ENCODE results near the gene CDH13. TPM values are rescaled to one million over a fixed set of nuclear protein-coding genes. Genes with fewer than 3 reads are reported as not detected.

CDH13 gene
- total and polyA plus RNA-seq, 2 donors (not counting 3 experiments of a cell fraction or from before 2014, with no cell fraction given) = 96.6 to 124 TPM

GRCh38 chr16:83433201-83433600, 806.4 kb downstream of the CDH13 start:
- H2AFZ ChIP-seq (ENCODE audit: low read depth, low read length) = no peak overlapping the region
- BruUV-seq (replicated peaks) = no TSS peak
- CTCF ChIA-PET = interaction anchor here (1.5 kb wide), 1 partner anchor 10 kb away, joined by 3 read pairs; no protein-coding TSS in a partner anchor
- no peaks in the 10 kb centered on the region for H3K36me3 ChIP-seq (ENCODE audit: control insufficient read depth in 2 of 2, extremely low read depth in 1 of 2, insufficient read depth in 2 of 2, low read length in 2 of 2)
- H3K27ac ChIP-seq (ENCODE audit: insufficient read depth, low read depth, low read length) = no peak overlapping the region
- H3K9me3 ChIP-seq (replicated peaks; ENCODE audit: control insufficient read depth, insufficient read depth, low read length) = no peaks in the 10 kb centered on the region
- DNase-seq (ENCODE audit: low read depth, low spot score) = no peak
- FAIRE-seq = no peak
- no peak for TF ChIP-seq POLR2A (IDR thresholded peaks at IDR 0.05; ENCODE audit: low read depth, low read length)
- TF ChIP-seq GATA2 (IDR thresholded peaks at IDR 0.05; ENCODE audit: insufficient read depth, insufficient read length, low read depth, low read length) = no peak
- no peak for TF ChIP-seq MAX (IDR thresholded peaks at IDR 0.05; ENCODE audit: insufficient read depth, insufficient read length)
- TF ChIP-seq EZH2 (IDR thresholded peaks at IDR 0.05; ENCODE audit: borderline replicate concordance, low read depth, low read length, severe bottlenecking) = no peak
- no peak for TF ChIP-seq POLR2AphosphoS5 (IDR thresholded peaks at IDR 0.05; ENCODE audit: insufficient read depth, low read depth, low read length)
- no peaks in the 10 kb centered on the region for H4K20me1 ChIP-seq (replicated peaks; ENCODE audit: control insufficient read depth, extremely low read depth, insufficient read depth, low read length)
- H3K27me3 ChIP-seq (ENCODE audit: control insufficient read depth in 2 of 2, insufficient read depth in 2 of 2, low read length in 2 of 2) = no peaks in the 10 kb centered on the region
- dilution Hi-C loops (cut with MboI; ENCODE audit: extremely low pct_ligation_motif_present, low sequenced_read_pairs) = no loop called here
- no peak overlapping the region for H3K4me2 ChIP-seq (ENCODE audit: insufficient read depth, low read length)
- no peaks in the 10 kb centered on the region for H3K79me2 ChIP-seq (ENCODE audit: control insufficient read depth, insufficient read depth, low read length)
- POLR2A ChIA-PET = no interaction called here
- intact Hi-C loops (cut with micrococcal nuclease) = no loop called here
- no peaks in the 10 kb centered on the region for H3K9me1 ChIP-seq (replicated peaks; ENCODE audit: control insufficient read depth, extremely low read depth, insufficient read depth, low read length)
- H3K4me1 ChIP-seq (ENCODE audit: control insufficient read depth, extremely low read depth, insufficient read depth, low read length) = no peaks in the 10 kb centered on the region
- H3K9ac ChIP-seq (replicated peaks; ENCODE audit: extremely low read depth, insufficient read depth, low read length) = no peak overlapping the region
- H3K4me3 ChIP-seq (replicated peaks in 1 of 3; ENCODE audit: insufficient read depth in 1 of 3, low read depth in 1 of 3, low read length in 3 of 3) = no peak overlapping the region

GRCh38 chr16:83437036-83437435, 810.3 kb downstream of the CDH13 start:
- FAIRE-seq (no peak), DNase-seq (ENCODE audit: low read depth, low spot score) (no peak)
- CTCF ChIA-PET = no interaction called here

More at GRCh38 chr16:83437036-83437435, 810.3 kb downstream of the CDH13 start:
- no peaks in the 10 kb centered on the region for H3K9me1 ChIP-seq (replicated peaks; ENCODE audit: control insufficient read depth, extremely low read depth, insufficient read depth, low read length)
- no peak overlapping the region for H3K27ac ChIP-seq (ENCODE audit: insufficient read depth, low read depth, low read length)
- no peaks in the 10 kb centered on the region for H3K79me2 ChIP-seq (ENCODE audit: control insufficient read depth, insufficient read depth, low read length)
- TF ChIP-seq CTCF (IDR thresholded peaks at IDR 0.05; ENCODE audit: extremely low read depth in 1 of 2, insufficient read depth in 1 of 2, low read depth in 1 of 2, low read length in 2 of 2) (no peak), GATA2 (IDR thresholded peaks at IDR 0.05; ENCODE audit: insufficient read depth, insufficient read length, low read depth, low read length) (no peak), EZH2 (IDR thresholded peaks at IDR 0.05; ENCODE audit: borderline replicate concordance, low read depth, low read length, severe bottlenecking) (no peak), MAX (IDR thresholded peaks at IDR 0.05; ENCODE audit: insufficient read depth, insufficient read length) (no peak), FOS (IDR thresholded peaks at IDR 0.05; ENCODE audit: borderline replicate concordance, insufficient read depth, low read length) (no peak), JUN (IDR thresholded peaks at IDR 0.05; ENCODE audit: borderline replicate concordance, insufficient read depth, insufficient read length, low read depth) (no peak), POLR2AphosphoS5 (IDR thresholded peaks at IDR 0.05; ENCODE audit: insufficient read depth, low read depth, low read length) (no peak), POLR2A (IDR thresholded peaks at IDR 0.05; ENCODE audit: low read depth, low read length) (no peak), MYC (IDR thresholded peaks at IDR 0.05; ENCODE audit: low read depth, low read length) (no peak)
- H3K27me3 ChIP-seq (ENCODE audit: control insufficient read depth in 2 of 2, insufficient read depth in 2 of 2, low read length in 2 of 2) = no peaks in the 10 kb centered on the region
- no peak overlapping the region for H3K4me3 ChIP-seq (replicated peaks in 1 of 3; ENCODE audit: insufficient read depth in 1 of 3, low read depth in 1 of 3, low read length in 3 of 3)
- H4K20me1 ChIP-seq (replicated peaks; ENCODE audit: control insufficient read depth, extremely low read depth, insufficient read depth, low read length) = no peaks in the 10 kb centered on the region
- H2AFZ ChIP-seq (ENCODE audit: low read depth, low read length) = no peak overlapping the region
- no peak overlapping the region for H3K9ac ChIP-seq (replicated peaks; ENCODE audit: extremely low read depth, insufficient read depth, low read length)
- dilution Hi-C loops (cut with MboI; ENCODE audit: extremely low pct_ligation_motif_present, low sequenced_read_pairs) = no loop called here
- H3K36me3 ChIP-seq (ENCODE audit: control insufficient read depth in 2 of 2, extremely low read depth in 1 of 2, insufficient read depth in 2 of 2, low read length in 2 of 2) = no peaks in the 10 kb centered on the region
- POLR2A ChIA-PET = no interaction called here
- BruUV-seq (replicated peaks) = no TSS peak
- intact Hi-C loops (cut with micrococcal nuclease) = no loop called here
- no peak overlapping the region for H3K4me2 ChIP-seq (ENCODE audit: insufficient read depth, low read length)
- H3K4me1 ChIP-seq (ENCODE audit: control insufficient read depth, extremely low read depth, insufficient read depth, low read length) = no peaks in the 10 kb centered on the region
- H3K9me3 ChIP-seq (replicated peaks; ENCODE audit: control insufficient read depth, insufficient read depth, low read length) = no peaks in the 10 kb centered on the region

All from endothelial cell of umbilical vein (primary cell).